Regular cardiac myocyte (primary cell): ENCODE results near the gene CMTM3. TPM values are rescaled to one million over a fixed set of nuclear protein-coding genes. Genes with fewer than 3 reads are reported as not detected.

Source experiments
- total RNA-seq: library from RNA; depleted of rRNA; stranded (reverse); fragments of >200 nt; gene quantifications from 2 replicates; pipeline ENCODE4 v1.2.3, GENCODE V29; 2014

The CMTM3 gene, protein sequence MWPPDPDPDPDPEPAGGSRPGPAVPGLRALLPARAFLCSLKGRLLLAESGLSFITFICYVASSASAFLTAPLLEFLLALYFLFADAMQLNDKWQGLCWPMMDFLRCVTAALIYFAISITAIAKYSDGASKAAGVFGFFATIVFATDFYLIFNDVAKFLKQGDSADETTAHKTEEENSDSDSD
- 7.6 and 17.4 TPM in 2 replicates for total RNA-seq

DNA sequence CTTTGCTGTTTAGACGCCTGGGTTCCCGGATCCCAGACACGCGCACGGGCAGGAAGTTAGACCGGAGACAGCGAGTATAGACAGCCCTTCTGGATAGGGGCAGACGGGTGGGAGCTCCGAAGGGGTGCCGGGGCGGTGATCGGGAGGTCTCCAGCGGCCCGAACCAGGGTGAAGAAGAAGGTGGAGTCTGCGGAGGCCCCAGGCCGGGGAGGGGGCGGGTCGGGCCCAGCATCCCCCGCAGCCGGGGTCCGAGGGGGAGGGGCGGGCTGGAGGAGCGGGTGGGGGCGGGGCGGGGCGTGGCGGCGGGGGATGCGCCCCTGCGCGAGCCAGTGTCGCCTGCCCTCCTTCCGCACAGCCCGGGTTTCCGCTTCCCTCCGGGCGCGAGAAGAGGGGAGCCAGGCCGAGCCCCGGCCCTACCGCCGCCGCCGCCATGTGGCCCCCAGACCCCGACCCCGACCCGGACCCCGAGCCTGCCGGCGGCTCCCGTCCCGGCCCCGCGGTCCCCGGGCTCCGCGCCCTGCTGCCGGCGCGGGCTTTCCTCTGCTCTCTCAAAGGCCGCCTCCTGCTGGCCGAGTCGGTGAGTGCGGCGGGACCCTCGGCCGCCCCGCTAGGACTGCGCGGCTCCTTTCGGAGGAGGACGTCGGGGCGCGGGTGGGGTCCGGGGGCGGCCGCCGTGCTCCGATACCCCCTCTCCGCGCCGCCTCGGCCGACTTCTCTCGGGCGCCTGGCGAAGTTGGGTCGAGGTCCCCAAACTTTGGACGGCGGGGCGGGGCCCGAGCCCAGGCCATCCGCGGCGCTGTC is at the start of gene CMTM3:
TSS of gene CMTM3 (plus strand) at position 329 of the 801 bp plus-strand sequence. CDS start at position 431, 102 bp downstream.

GRCh38 chr16:66566051-66566901 is 38.2 kb upstream of the CMTM3 start, which contains the start of gene CMTM1:
Gene CMTM1, plus strand, starts transcription at chr16:66566439. Its CDS starts 75 bp downstream, at chr16:66566514.

GRCh38 chr16:66578651-66579531 is 25.6 kb upstream of the CMTM3 start, which contains the start of gene CMTM2:
Gene CMTM2, plus strand, starts transcription at chr16:66579463. Its CDS starts 145 bp downstream, at chr16:66579608.

Other genes with a start within 250 kb of the CMTM3 start
- gene CDH5, start 238.0 kb upstream of the CMTM3 start, total RNA-seq, result 4.2 and 23.2 TPM in 2 replicates
- 0.19 and 0.28 TPM in 2 replicates for gene BEAN1, start 177.4 kb upstream of the CMTM3 start, total RNA-seq
- 42.2 and 62.9 TPM in 2 replicates for gene TK2, start 54.6 kb upstream of the CMTM3 start, total RNA-seq
- gene CKLF, start 52.1 kb upstream of the CMTM3 start, total RNA-seq, result 66.0 and 115 TPM in 2 replicates
- gene CMTM1, start 38.3 kb upstream of the CMTM3 start, total RNA-seq, result 2.1 and 2.5 TPM in 2 replicates
- gene CMTM2, start 25.2 kb upstream of the CMTM3 start, total RNA-seq, result not detected in 2 replicates
- gene CMTM4, start 92.0 kb downstream of the CMTM3 start, total RNA-seq, result 12.7 and 27.1 TPM in 2 replicates
- gene DYNC1LI2, start 146.9 kb downstream of the CMTM3 start, total RNA-seq, result 149 and 151 TPM in 2 replicates
- gene TERB1, start 196.9 kb downstream of the CMTM3 start, total RNA-seq, result 0.19 and 0.56 TPM in 2 replicates
- 72.4 and 83.4 TPM in 2 replicates for gene NAE1, start 226.3 kb downstream of the CMTM3 start, total RNA-seq
- not detected in 2 replicates for gene CA7, start 239.7 kb downstream of the CMTM3 start, total RNA-seq